Measurements from ENCODE around the gene HDAC8.
"Not testable (repeated sequence)": the region's sequence is repeated elsewhere in the genome, so short reads cannot be mapped to it uniquely, and the experiment has no call there.

The HDAC8 gene
- long read RNA-seq, donor 1, transcript HDAC8-207 (11 exons, 2,110 nt): major isoform, 6 of 12 reads
- long read RNA-seq, donor 1, partial matches to known transcripts: 0 of 12 reads
- long read RNA-seq, donor 1, other reads (novel, unspliced or antisense): 0 of 12 reads
- long read RNA-seq, donor 2, partial matches to known transcripts: 0 of 6 reads
- long read RNA-seq, donor 2, other reads (novel, unspliced or antisense): 0 of 6 reads
- long read RNA-seq, donor 3, partial matches to known transcripts: 0 of 6 reads
- long read RNA-seq, donor 3, other reads (novel, unspliced or antisense): 0 of 6 reads
- long read RNA-seq, donor 4, partial matches to known transcripts: 0 of 7 reads
- long read RNA-seq, donor 4, other reads (novel, unspliced or antisense): 0 of 7 reads
- long read RNA-seq, donor 5, transcript HDAC8-207 (11 exons, 2,110 nt): major isoform, 6 of 11 reads
- long read RNA-seq, donor 5, partial matches to known transcripts: 0 of 11 reads
- long read RNA-seq, donor 5, other reads (novel, unspliced or antisense): 0 of 11 reads
- long read RNA-seq, donor 6, partial matches to known transcripts: 0 of 5 reads
- long read RNA-seq, donor 6, other reads (novel, unspliced or antisense): 0 of 5 reads
- long read RNA-seq, donor 7, transcript HDAC8-207 (11 exons, 2,110 nt): major isoform, 5 of 8 reads
- long read RNA-seq, donor 7, partial matches to known transcripts: 0 of 8 reads
- long read RNA-seq, donor 7, other reads (novel, unspliced or antisense): 0 of 8 reads
- long read RNA-seq, donor 8, partial matches to known transcripts: 6 of 16 reads
- long read RNA-seq, donor 8, other reads (novel, unspliced or antisense): 0 of 16 reads

DNA sequence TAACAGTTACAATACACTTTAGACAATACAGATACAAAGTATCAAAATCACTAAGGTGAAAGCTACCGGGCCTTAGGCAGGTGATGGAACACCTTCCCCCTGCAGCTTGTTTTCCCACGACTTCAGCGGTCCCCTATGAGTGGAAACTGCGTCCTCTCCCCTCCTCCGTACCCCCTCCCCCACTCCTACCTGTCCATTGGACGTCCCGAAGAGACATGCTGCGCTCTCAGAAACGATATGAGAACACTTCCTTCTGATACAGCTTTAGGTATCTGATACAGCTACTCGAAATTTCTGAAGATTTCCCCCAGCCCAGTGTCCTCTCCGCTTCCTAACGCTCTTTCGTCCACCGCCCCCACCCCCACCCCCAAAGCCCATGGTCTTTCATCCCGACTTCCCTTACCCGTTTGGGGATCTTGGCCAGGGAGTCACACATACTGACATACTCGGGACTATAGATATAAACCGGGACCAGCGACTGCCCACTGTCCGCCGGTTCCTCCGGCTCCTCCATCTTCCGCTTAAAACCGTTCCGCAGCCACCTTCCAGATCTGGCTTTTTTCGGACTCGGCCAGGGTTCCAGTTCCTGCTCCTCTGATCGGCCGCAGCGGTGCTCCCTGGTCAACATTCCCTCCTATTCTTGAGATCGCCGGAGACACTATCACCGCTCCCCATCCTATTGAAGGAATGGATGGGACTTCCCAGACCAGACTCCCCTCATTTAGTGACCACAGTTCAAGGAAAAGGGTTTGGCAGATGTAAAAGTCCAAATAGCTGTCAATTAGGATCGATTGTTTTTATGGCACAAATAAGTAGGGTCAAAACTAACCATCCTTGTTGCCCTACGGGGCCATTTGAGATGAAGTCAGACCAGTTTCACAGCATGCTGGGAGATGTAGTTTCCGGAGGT is at the start of gene HDAC8:
HDAC8 (minus strand) TSS at position 596 of the 910 bp plus-strand sequence; CDS start at position 514, 82 bp downstream.
- peak; percentile 82 for DNase-seq

- DNase-seq: no peak
Observed at GRCh38 chrX:72621625-72622485, 49.2 kb upstream of the HDAC8 start.

DNA sequence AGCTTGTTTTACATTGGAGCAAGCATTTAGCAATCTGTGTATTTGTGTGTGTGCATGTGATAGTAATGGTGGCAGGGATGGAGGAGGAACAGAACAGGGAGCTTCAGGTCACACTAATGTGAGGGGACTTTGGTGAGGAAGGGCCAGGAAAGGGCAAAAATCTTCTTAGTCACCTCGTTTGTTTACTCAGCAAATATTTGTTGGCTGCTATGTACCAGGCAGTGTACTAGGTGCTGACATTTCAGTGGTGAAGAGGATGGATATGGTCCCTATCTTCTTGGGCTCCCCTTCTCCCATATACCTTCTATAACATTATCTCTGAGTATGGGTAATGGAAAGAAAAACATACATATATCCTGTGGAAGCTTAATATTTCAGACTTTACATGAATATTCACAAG is 48.5 kb upstream of the HDAC8 start:
- no peak for DNase-seq

GRCh38 chrX:72620550-72621145 is 48.0 kb upstream of the HDAC8 start:
- no peak for DNase-seq

GRCh38 chrX:72609313-72609712 is 36.7 kb upstream of the HDAC8 start:
- no peak for DNase-seq

DNA sequence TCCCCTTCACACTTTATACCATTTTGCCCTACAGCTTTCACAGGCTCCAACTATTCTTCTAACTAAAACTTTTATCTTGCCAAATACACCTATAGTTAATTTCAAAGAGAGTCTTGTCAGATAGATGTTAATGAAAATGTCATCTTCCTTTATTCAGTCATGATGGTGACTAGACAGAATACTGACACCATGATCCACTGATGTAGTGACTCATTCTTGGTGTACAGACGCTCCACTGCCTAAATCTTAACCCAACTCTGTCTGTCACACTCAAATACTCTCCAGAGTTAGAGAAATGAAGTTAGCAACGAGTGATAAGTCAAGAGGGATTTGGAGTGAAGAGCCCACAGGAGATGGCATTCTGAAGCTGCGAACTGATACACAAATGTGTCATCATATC is 32.1 kb upstream of the HDAC8 start:
- no peak for DNase-seq

DNA sequence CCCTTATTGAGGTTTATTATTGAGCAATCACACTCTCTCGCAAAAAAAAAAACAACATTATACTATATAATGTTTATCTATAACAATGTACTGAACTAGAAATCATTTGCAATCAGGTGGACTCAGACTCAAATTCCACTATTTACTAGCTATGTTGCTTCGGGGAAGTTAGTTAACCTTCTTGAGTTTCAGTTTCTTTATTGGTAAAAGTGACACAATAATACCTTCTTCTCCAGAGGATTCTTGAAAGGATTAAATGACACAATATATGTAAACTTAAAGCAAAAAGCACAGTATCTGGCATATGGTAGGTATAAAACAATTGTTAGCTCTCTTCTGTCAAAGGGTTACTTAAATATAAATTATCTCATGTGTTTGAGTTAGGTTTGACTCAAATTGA is 31.5 kb upstream of the HDAC8 start:
- no peak for DNase-seq

DNA sequence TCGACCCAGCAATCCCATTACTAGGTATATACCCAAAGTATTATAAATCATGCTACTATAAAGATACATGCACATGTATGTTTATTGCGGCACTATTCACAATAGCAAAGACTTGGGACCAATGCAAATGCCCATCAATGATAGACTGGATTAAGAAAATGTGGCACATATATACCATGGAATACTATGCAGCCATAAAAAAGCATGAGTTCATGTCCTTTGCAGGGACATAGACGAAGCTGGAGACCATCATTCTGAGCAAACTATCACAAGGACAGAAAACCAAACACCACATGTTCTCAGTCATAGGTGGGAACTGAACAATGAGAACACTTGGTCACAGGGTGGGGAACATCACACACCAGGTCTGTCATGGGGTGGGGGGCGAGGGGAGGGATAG is 18.4 kb upstream of the HDAC8 start:
- DNase-seq: not testable (repeated sequence)

DNA sequence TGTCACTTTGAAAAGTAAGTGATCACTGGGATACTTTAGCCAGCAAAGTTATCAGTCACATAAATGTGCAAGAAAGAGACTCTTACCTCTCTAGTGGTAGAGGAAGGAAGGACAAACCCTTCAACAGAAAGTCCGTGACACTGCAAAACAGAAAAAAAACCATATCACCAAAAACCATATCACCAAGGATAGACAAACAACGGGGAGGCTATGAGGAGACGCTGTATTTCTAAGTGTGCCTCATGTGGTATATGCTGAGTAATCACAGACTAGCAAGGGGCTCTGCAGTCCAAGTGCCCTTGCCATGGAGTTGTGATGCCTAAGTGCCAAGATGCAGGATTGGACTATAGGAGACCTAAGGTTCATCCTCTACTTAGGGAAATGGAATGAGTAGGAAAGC is 11.5 kb upstream of the HDAC8 start:
- DNase-seq: no peak

DNA sequence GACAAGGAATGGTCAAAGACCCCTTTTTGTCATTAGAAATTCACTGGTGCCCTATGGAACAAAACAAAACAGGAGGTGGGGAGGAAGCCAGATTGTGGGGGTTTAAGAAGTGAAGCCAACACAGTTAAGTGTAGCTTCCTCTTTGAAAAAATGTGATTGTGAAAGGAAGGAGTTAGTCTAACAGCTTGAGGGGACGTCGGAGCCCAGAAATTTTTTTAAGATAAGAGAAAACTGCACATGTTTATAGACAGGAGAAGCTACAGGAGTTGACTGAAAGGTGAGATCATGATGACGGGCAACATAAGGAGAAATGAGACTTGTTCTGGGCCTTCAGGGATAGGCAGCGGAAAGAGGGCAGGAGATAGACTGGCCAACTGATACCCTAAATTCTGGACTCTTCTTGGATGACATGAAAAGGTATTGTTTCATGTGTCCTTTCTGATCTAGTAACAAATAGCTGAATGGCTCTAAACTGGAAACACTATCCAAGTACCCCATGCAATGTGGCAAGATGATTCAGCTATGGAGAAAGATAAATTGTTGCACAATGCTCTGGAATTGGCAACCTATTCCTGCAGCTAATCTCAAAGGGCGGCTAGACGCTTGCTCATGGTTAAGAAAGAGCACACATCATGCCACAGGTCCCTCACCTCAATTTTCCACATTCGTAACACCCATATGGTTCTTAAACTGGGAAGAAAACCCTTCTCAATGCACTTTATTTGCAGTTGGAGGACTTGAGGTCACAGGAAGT is 3.7 kb upstream of the HDAC8 start:
- DNase-seq: no peak

- DNase-seq: no peak
Observed at GRCh38 chrX:72573158-72573511, 492 bp upstream of the HDAC8 start.

DNA sequence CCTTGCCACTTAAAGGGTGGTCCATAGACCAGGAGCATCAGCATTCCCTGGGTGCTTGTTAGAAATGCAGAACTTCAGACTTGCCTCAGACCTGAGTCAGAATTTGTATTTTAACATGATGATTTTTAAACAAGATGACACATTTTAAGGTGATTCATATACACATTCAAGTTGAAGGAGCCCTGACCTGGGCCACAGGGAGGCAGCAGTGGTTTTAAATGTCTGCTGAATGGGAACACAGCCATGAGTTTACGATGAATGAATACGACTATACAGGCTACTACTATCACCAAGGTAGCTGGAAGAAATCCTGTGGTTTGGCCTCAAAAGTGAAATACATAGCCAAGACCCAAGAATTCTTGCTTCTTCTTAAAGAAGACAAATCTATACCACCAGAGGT is 2.9 kb downstream of the HDAC8 start:
- no peak for DNase-seq

DNA sequence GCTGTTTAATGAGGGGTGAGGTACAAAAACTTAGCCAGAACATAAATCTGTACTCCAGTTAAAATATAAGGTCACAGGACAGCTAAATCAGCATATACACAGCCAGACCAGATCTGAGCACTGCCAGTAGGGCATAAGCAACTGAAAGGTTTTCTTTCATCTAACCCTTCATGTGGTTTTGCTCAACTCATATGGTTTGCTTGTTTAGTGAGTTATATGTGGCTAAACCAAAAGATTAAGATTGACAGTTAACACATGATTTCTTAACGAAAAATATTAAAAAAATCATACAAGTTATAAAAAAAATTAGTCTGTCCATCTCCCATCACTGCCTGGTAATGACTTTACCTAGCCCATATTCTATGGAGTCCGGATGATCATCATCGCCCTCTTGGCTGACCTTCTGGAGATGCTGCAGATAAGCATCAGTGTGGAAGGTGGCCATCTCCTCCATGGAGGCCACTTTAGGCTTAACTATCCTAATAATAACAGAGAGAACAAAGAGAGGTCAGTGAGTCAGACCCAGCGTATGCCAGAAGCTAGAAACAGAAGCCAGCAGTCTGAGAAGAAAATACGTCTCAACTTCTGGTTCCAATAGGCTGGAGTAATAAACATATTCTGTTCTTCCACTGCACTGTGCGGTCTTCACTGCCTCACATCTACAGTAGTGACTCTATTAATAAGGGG is 4.1 kb downstream of the HDAC8 start:
- DNase-seq: no peak

- DNase-seq: no peak
Observed at GRCh38 chrX:72566448-72566847, 6.2 kb downstream of the HDAC8 start.

DNA sequence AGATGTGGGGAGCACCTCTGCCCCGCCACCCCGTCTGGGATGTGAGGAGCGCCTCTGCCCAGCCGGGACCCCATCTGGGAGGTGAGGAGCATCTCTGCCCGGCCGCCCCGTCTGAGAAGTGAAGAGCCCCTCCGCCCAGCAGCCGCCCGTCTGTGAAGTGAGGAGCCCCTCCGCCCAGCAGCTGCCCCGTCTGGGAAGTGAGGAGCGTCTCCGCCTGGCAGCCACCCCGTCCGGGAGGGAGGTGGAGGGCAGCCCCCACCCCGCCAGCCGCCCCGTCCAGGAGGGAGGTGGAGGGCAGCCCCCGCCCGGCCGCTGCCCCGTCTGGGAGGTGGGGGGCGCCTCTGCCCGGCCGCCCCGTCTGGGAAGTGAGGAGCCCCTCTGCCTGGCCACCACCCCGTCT is 13.0 kb downstream of the HDAC8 start:
- DNase-seq: not testable (repeated sequence)

DNA sequence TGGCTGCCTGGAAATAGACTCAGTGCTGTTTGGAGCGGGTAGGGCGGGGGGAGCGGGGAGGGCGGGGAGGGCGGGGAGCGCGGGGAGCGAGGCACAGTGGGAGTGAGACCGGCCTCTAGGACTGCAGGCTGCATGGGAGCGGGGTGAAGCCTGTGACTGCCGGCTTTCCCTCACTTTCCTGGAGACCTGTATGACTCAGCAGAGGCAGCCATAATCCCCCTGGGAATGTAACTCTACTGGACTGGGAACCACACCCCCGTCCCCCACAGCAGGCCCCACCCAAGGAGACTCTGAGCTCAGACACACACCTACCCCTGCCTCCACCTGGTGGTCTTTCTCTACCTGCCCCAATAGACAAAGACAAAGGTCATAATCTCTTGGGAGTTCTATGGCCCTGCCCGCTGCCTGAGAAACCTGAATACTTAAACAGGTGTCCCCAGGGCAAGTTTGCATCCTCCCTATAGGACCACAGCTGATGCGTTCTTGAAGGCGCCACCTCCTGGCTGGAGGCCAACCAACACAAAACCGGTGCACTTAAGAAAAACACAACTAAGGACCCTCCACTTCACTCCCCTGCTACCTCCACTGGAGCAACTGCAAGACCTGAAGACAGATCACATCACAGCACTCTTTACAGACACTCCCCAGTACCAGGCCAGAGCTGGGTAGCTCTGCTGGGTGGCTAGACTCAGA is 18.0 kb downstream of the HDAC8 start:
- no peak for DNase-seq

DNA sequence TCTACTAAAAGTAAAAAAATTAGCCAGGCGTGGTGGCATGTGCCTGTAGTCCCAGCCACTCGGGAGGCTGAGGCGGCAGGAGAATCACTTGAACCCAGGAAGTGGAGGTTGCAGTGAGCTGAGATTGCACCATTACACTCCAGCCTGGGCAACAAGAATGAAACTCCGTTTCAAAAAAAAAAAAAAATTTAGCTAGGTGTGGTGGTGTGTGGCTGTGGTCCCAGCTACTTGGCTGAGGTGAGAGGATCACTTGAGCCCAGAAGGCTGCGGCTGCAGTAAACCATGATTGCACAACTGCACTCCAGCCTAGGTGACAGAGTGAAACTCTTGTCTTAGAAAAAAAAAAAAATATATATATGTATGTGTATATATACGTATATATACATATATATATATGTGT is 20.2 kb downstream of the HDAC8 start:
- not testable (repeated sequence) for DNase-seq

DNA sequence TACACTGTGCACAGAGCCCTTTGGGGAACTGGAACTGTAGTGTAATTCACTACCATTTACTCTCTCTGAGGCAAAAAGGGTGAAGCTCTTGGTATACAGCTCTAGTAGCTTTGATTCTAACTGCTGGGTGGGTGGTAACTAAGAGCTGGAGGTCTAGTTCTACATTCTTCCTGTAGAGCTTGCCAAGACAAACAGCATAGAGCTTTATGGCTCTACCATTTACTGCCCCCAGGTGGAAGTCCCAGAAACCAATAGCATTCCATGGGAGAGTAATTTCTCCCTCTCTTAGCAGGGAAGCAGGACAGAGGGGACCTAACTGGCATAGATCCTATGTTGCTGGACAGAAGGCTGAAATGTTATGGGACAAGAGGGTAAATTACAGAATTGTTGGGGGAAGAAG is 26.7 kb downstream of the HDAC8 start:
- no peak for DNase-seq

DNA sequence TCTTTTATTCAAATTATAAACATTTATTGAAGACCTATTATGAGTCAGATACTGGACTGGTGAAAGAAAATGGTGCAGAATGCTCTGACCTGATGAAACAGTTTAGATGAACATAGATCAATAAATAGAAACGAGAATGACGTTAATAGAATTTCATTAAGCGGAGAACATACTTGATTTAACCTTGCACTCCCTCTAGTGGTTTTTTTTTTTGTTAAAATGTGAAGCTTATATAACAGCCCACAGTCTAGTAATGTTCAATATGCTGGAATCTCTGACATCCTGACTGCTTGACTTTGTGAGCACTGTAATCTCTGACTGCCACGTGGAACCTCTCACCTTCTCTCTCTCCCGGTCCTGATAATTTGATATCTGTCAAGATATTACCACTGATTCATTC is 32.3 kb downstream of the HDAC8 start:
- no peak for DNase-seq

All from right kidney (tissue), 9 donors.